22Rv1 (cell line): ENCODE data around the gene ALS2CL.

ENCODE experiments used
- ZFX ChIP-seq: fragments of 450-650 bp; IDR thresholded peaks from 2 replicates; pipeline ENCODE4 v1.6.1; 2017; ENCODE audit warnings: antibody characterized with exemption, borderline replicate concordance
- TF ChIP-seq, protein P1 (sequence below): fragments of 450-650 bp; IDR thresholded peaks from 2 replicates; pipeline ENCODE4 v1.5.1; 2017; ENCODE audit warnings: mild to moderate bottlenecking

DNA sequence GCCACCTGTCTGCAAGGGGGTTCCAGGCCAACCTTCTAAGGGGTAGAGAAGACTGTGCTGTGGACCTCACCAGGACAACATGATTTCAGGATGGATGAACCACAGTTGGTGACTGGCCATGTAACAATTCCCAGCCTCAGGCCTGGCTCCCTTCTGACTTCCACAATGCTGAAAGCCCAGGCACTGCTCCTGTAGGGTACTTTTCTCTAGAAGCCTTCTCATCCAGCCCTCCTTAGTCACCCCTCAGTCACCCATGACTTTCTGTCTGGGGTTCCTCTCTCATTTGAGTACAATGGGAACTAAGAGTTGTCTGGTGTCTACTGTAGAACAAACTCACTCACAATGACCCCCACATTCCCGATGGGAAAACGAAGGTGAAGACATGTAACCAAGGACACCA lies 8.6 kb downstream of the ALS2CL start:
- TF ChIP-seq, protein P1, sequence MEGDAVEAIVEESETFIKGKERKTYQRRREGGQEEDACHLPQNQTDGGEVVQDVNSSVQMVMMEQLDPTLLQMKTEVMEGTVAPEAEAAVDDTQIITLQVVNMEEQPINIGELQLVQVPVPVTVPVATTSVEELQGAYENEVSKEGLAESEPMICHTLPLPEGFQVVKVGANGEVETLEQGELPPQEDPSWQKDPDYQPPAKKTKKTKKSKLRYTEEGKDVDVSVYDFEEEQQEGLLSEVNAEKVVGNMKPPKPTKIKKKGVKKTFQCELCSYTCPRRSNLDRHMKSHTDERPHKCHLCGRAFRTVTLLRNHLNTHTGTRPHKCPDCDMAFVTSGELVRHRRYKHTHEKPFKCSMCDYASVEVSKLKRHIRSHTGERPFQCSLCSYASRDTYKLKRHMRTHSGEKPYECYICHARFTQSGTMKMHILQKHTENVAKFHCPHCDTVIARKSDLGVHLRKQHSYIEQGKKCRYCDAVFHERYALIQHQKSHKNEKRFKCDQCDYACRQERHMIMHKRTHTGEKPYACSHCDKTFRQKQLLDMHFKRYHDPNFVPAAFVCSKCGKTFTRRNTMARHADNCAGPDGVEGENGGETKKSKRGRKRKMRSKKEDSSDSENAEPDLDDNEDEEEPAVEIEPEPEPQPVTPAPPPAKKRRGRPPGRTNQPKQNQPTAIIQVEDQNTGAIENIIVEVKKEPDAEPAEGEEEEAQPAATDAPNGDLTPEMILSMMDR = no peak
- no peak for TF ChIP-seq ZFX
